ENCODE measurements around the gene OR1F1. TPM values are rescaled to one million over a fixed set of nuclear protein-coding genes. Genes with fewer than 3 reads are reported as not detected.

The OR1F1 gene
- total and polyA plus RNA-seq, 2 of the 8 experiments (the other 6 are each of a cell fraction or from before 2014, with no cell fraction given): 0.52 to 1.2 TPM

- H3K36me3 ChIP-seq (ENCODE audit: control insufficient read depth in 2 of 4, insufficient read depth in 4 of 4, low read length in 3 of 4): no peaks in the 10 kb centered on the region
- H3K27me3 ChIP-seq (replicated peaks in 1 of 4; ENCODE audit: control insufficient read depth in 3 of 4, extremely low read depth in 1 of 4, insufficient read depth in 3 of 4, low read length in 3 of 4): no peaks in the 10 kb centered on the region
- H3K27ac ChIP-seq (ENCODE audit: low read depth, low read length): no peak overlapping the region
- POLR2A ChIA-PET (ENCODE audit: partially characterized antibody): interaction anchor here (1.3 kb wide), 1 partner anchor 13 kb away, joined by 4 read pairs; no protein-coding TSS in a partner anchor
- no peaks in the 10 kb centered on the region for H3K79me2 ChIP-seq (ENCODE audit: control insufficient read depth in 1 of 2, insufficient read depth in 2 of 2, low read length in 2 of 2)
- no peak overlapping the region for H3K9ac ChIP-seq (replicated peaks in 1 of 4; ENCODE audit: extremely low read depth in 1 of 4, low read depth in 3 of 4, low read length in 3 of 4)
- H4K91ac ChIP-seq (replicated peaks; ENCODE audit: insufficient read length, low read length): no peak overlapping the region
- no peak overlapping the region for H2BK20ac ChIP-seq (ENCODE audit: low read length)
- H2AFZ ChIP-seq (ENCODE audit: low read length): no peak overlapping the region
- H2AK5ac ChIP-seq (ENCODE audit: low read depth, low read length): no peak overlapping the region
- no peak overlapping the region for H3K23ac ChIP-seq (ENCODE audit: insufficient read length)
- no peak overlapping the region for H3K4me2 ChIP-seq (ENCODE audit: insufficient read depth in 1 of 2, low read depth in 2 of 2, low read length in 2 of 2)
- H3K18ac ChIP-seq (ENCODE audit: extremely low read depth, low read length): no peak overlapping the region
- H3K9me3 ChIP-seq (ENCODE audit: insufficient read depth in 2 of 2, low read depth in 1 of 2, low read length in 1 of 2): peaks cover 44 to 45% of the 10 kb centered on the region in 2 experiments
- no peaks in the 10 kb centered on the region for H3K23me2 ChIP-seq (ENCODE audit: low read depth, low read length)
- H3K4ac ChIP-seq (replicated peaks; ENCODE audit: insufficient read length, low read depth, low read length): no peak overlapping the region
- no peak overlapping the region for H3K56ac ChIP-seq (replicated peaks; ENCODE audit: insufficient read length, low read depth, low read length)
- 83% methylated on average over 10 of the region's 10 CpGs; no CpG with 5 or more reads in 1 of the 2 experiments for WGBS, 2 experiments (ENCODE audit: extremely low coverage in 1 of 2, insufficient coverage in 1 of 2, insufficient read length in 1 of 2, insufficient replicate concordance in 2 of 2, low coverage in 1 of 2, low lambda C conversion rate in 2 of 2, missing lambda C conversion rate in 1 of 2)
- DNase-seq (ENCODE audit: low read depth in 1 of 2, low spot score in 2 of 2) (no peak), FAIRE-seq (no peak)
- H4K8ac ChIP-seq (ENCODE audit: extremely low read depth, insufficient read depth, low read length): no peak overlapping the region
- no peaks in the 10 kb centered on the region for H4K20me1 ChIP-seq (replicated peaks in 1 of 2; ENCODE audit: control insufficient read depth in 1 of 2, insufficient read depth in 2 of 2, low read length in 2 of 2)
- no peak overlapping the region for H4K5ac ChIP-seq (ENCODE audit: insufficient read length, low read depth, low read length)
- H3K14ac ChIP-seq (ENCODE audit: insufficient read length): no peak overlapping the region
- H2BK120ac ChIP-seq (replicated peaks; ENCODE audit: low read depth, low read length): no peak overlapping the region
- no peak overlapping the region for H2BK12ac ChIP-seq (ENCODE audit: low read depth, low read length)
- CTCF ChIA-PET (ENCODE audit: partially characterized antibody): no interaction called here
- H2BK15ac ChIP-seq (ENCODE audit: low read length): no peak overlapping the region
- H2BK5ac ChIP-seq (ENCODE audit: low read depth, low read length): no peak overlapping the region
- no peak for TF ChIP-seq BCL11A (IDR thresholded peaks at IDR 0.05; ENCODE audit: low read depth in 2 of 2, low read length in 2 of 2)
- H3K4me3 ChIP-seq (ENCODE audit: extremely low read depth in 1 of 4, insufficient read depth in 2 of 4, low read depth in 3 of 4, low read length in 4 of 4): no peak overlapping the region
- no peaks in the 10 kb centered on the region for H3K4me1 ChIP-seq (replicated peaks in 1 of 4; ENCODE audit: control insufficient read depth in 3 of 4, insufficient read depth in 4 of 4, low read length in 3 of 4)
- H3K79me1 ChIP-seq (ENCODE audit: low read depth, low read length): no peaks in the 10 kb centered on the region
Measured at GRCh38 chr16:3246876-3247275, 58.9 kb downstream of the OR1F1 start.
